Glutamatergic neuron (in vitro differentiated cells): ENCODE results near the gene PPP2R2C. TPM values are rescaled to one million over a fixed set of nuclear protein-coding genes. Genes with fewer than 3 reads are reported as not detected.

Source experiments
- DNase-seq: peaks from one replicate; pipeline ENCODE4 v3.0.0; 2022
- H3K27ac Mint-ChIP-seq: one replicate; pipeline ENCODE4 v1.8.0; 2020; ENCODE audit warnings: mild to moderate bottlenecking, mixed read lengths, inconsistent platforms; ENCODE audit not compliant: unreplicated experiment
- H3K27me3 Mint-ChIP-seq: one replicate; pipeline ENCODE4 v1.8.0; 2020; ENCODE audit warnings: mild to moderate bottlenecking, moderate library complexity, mixed read lengths, inconsistent platforms; ENCODE audit not compliant: unreplicated experiment
- H3K36me3 Mint-ChIP-seq: one replicate; pipeline ENCODE4 v1.8.0; 2020; ENCODE audit warnings: mild to moderate bottlenecking, mixed read lengths, inconsistent platforms; ENCODE audit not compliant: unreplicated experiment
- H3K4me1 Mint-ChIP-seq: one replicate; pipeline ENCODE4 v1.8.0; 2020; ENCODE audit warnings: mild to moderate bottlenecking, low read depth, mixed read lengths, inconsistent platforms; ENCODE audit not compliant: unreplicated experiment
- H3K4me3 Mint-ChIP-seq: one replicate; pipeline ENCODE4 v1.8.0; 2020; ENCODE audit warnings: mild to moderate bottlenecking, mixed read lengths, inconsistent platforms; ENCODE audit not compliant: unreplicated experiment
- H3K9me3 Mint-ChIP-seq: one replicate; pipeline ENCODE4 v1.8.0; 2020; ENCODE audit warnings: mild to moderate bottlenecking, moderate library complexity, mixed read lengths, inconsistent platforms; ENCODE audit not compliant: unreplicated experiment
- CTCF ChIP-seq: fragments of 200-600 bp; sonication (generic); IDR thresholded peaks from one replicate; pipeline ENCODE4 v1.5.0; 2021; ENCODE audit not compliant: partially characterized antibody, unreplicated experiment
- total RNA-seq: library from RNA; stranded (reverse); fragmentation: NEBNext Ultra II Directional; extraction: Animal tissue kit (Norgen Biotek cat#: 25700); gene quantifications from one replicate; pipeline ENCODE4 v1.2.1, GENCODE V29; 2021; ENCODE audit not compliant: unreplicated experiment

The PPP2R2C gene
- total RNA-seq, 1 donor from 2014 or later = 9.4 TPM

GRCh38 chr4:6271701-6272465, 200.5 kb downstream of the PPP2R2C start:
- Mint-ChIP-seq H3K36me3 (no peaks in the 10 kb centered on the region), H3K4me3 (peak overlapping the region; percentile 80), H3K27ac (peak overlapping the region; percentile 90), H3K9me3 (peaks cover 8% of the 10 kb centered on the region), H3K4me1 (peaks cover 36% of the 10 kb centered on the region), H3K27me3 (peaks cover 4% of the 10 kb centered on the region)
- no peak for DNase-seq
- TF ChIP-seq CTCF = no peak

GRCh38 chr4:6271206-6271605, 201.2 kb downstream of the PPP2R2C start:
- H3K9me3 Mint-ChIP-seq = peaks cover 8% of the 10 kb centered on the region
- peak overlapping the region; percentile 95 for H3K4me3 Mint-ChIP-seq
- DNase-seq = no peak
- peaks cover 3% of the 10 kb centered on the region for H3K27me3 Mint-ChIP-seq
- no peaks in the 10 kb centered on the region for H3K36me3 Mint-ChIP-seq
- no peak for TF ChIP-seq CTCF
- peaks cover 30% of the 10 kb centered on the region for H3K4me1 Mint-ChIP-seq
- no peak overlapping the region for H3K27ac Mint-ChIP-seq

- peaks cover 3% of the 10 kb centered on the region for H3K27me3 Mint-ChIP-seq
- DNase-seq = no peak
- peaks cover 9% of the 10 kb centered on the region for H3K9me3 Mint-ChIP-seq
- no peaks in the 10 kb centered on the region for H3K36me3 Mint-ChIP-seq
- peak overlapping the region; percentile 48 for H3K27ac Mint-ChIP-seq
- H3K4me1 Mint-ChIP-seq = peaks cover 30% of the 10 kb centered on the region
- H3K4me3 Mint-ChIP-seq = peak overlapping the region; percentile 95
- no peak for TF ChIP-seq CTCF
Measured at GRCh38 chr4:6270636-6271121, 201.7 kb downstream of the PPP2R2C start.

Other genes starting within 250 kb of the PPP2R2C start
- 30.4 TPM for gene WFS1, start 202.8 kb downstream of the PPP2R2C start, total RNA-seq
- 15.5 TPM for gene MAN2B2, start 102.6 kb upstream of the PPP2R2C start, total RNA-seq
- gene MRFAP1, start 168.1 kb upstream of the PPP2R2C start, total RNA-seq = 226 TPM
- gene S100P, start 221.3 kb upstream of the PPP2R2C start, total RNA-seq = not detected
- gene MRFAP1L1, start 237.3 kb upstream of the PPP2R2C start, total RNA-seq = 66.1 TPM
- gene BLOC1S4, start 243.6 kb upstream of the PPP2R2C start, total RNA-seq = 22.5 TPM